Islet precursor cell (in vitro differentiated cells): Measurements from ENCODE around the gene HLA-A.
"Not testable (repeated sequence)": the region's sequence is repeated elsewhere in the genome, so short reads cannot be mapped to it uniquely, and the experiment has no call there.

Experiments used
- DNase-seq: peaks from one replicate; pipeline ENCODE4 v3.0.0-alpha.2; 2018

HLA-A gene

DNA sequence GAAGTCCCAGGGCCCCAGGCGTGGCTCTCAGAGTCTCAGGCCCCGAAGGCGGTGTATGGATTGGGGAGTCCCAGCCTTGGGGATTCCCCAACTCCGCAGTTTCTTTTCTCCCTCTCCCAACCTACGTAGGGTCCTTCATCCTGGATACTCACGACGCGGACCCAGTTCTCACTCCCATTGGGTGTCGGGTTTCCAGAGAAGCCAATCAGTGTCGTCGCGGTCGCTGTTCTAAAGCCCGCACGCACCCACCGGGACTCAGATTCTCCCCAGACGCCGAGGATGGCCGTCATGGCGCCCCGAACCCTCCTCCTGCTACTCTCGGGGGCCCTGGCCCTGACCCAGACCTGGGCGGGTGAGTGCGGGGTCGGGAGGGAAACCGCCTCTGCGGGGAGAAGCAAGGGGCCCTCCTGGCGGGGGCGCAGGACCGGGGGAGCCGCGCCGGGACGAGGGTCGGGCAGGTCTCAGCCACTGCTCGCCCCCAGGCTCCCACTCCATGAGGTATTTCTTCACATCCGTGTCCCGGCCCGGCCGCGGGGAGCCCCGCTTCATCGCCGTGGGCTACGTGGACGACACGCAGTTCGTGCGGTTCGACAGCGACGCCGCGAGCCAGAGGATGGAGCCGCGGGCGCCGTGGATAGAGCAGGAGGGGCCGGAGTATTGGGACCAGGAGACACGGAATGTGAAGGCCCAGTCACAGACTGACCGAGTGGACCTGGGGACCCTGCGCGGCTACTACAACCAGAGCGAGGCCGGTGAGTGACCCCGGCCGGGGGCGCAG lies at the start of gene HLA-A:
HLA-A (plus strand) TSS at position 258 of the 778 bp plus-strand sequence; CDS start at position 280, 22 bp downstream.
- DNase-seq = peak; percentile 89

DNA sequence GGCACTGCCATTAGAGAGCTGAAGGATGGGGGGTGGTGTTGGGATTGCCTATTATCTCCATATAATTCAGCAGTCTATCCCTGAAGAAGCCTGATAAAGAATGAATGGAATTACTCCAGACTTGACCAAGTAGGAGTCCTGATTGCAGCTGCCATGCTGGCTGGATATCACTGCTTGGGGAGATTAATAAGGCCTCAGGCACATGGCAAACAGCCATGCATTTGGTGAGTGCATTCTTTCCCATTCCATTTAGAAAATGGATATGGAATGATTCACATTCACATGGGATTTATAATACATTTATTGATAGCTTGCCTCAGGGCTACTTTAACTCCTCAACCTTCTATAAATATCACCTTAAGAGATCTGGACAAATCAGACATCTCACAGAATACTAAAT lies 49.6 kb upstream of the HLA-A start:
- DNase-seq = no peak

DNA sequence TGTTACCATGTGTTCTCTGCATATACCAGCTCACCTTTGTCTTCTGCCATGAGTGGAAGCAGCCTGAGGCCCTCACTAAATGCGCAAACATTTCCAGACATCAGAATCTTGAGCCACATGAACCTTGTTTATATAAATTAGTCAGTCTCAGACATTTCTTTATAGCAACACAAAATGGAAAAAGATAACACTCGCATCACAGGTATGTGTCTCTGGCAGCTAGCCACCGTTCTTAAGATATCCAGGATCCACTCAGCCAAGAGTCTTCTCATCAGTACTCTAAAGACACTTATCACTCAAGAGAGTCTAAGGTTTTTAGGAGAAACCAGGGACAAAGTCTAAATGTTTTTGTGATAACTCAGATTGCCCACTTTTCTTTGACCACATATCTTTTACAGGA lies 43.1 kb upstream of the HLA-A start:
- DNase-seq = no peak

DNA sequence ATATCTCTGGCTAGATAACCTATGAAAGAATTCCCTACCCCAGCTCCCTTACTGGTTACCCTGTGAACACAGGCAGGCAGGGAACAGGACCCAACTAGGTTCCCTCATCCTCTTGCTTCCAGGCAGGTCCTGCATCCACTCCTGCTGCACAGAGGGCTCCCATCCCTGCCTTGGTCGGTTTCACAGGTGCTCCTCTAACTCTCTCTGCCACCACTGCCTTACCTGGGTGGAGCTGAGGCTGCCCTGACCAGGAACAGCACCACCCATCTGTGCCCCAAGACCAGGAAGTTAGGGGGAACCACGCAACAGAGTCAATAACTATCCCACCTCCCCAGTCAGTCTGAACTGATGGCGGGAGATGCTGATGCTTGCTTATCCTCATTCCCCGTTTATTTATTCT lies 37.0 kb upstream of the HLA-A start:
- no peak for DNase-seq

DNA sequence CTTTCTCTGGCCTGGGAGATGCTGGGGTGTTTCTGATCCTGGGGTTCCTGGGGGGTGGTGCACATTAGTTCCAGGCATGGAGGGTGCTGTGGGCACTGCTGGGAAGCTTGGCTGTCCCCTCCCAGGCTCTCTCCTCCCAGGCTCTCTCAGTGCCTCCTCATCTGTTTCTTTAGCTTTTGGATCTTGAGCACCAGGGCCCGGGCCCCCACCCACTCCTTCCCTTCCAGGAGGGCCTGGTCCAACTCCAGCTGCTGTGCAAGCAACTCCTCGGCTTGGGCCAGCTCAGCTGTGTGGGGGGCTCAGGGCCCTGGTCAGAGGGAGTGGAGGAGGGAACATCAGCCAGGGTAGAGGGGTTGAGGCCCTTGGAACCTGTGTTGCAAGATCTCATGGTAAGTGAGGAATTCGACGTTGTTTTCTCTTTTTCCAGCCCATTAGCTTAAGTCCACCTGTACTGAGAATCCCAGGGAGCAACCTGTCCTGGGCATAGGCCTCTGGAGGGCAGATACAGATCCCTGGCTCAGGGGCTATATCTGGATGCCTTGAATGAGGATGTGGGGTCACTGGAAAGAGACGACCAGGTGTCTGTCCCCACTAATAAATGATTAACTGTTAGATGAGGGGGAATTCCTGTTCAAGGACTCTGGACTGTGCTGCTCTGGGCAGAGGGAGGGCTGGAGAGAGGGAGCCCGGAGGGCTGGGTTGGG lies 34.5 kb upstream of the HLA-A start:
- DNase-seq = no peak

DNA sequence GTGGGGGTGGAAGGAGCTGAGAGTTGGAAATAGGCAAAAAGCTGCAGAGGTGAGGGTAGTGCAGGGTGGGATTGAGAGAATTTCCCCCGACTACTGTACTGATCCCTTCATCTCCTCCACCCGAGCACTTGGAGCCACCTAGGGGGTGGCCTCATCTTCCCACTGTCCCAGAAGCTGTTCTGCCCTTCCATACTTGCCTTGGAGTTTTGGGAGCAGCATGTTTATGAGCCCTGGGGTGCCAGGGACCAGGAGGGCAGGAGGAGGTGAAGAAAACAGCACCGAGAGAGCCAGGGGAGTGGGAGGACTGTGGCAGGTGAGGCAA lies 34.0 kb upstream of the HLA-A start:
- peak; percentile 18 for DNase-seq

DNA sequence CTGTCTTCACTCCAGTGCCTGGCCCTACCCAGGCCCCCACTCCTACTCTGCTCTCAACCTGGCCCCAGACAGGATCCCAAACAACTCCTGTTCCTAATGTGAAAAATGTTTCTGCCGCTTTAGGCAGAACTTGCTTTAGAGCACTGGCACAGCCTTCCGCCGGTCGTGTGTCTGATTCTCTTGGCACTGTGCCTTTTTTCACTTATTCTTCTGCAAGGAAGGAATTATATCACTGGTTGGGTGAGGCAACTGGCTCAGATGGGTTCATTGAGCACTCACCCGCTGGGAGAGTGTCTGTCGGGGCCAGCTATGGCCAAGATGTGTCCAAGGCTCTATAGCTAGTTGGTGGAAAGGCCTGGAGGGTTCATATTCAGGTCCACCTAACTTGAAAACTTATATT lies 33.6 kb upstream of the HLA-A start:
- peak; percentile 25 for DNase-seq

DNA sequence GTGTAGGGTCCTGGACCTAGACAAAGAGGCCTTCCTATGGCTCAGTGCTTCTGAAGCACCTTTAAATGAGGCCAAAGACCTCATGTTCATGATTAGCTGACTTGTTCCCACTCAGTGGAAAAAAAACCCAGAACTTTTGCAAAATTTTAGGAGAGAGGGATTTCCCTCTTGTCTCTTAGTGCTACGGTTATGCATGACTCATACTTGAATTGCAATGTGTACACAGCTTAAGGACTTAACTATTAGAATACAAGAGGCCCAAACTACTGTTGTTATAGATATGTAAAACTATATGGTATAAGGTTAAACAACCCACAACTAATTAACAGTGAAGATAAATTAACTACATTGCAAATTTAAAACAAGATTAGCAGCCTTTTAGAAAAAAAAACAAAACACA lies 32.3 kb upstream of the HLA-A start:
- DNase-seq = no peak

DNA sequence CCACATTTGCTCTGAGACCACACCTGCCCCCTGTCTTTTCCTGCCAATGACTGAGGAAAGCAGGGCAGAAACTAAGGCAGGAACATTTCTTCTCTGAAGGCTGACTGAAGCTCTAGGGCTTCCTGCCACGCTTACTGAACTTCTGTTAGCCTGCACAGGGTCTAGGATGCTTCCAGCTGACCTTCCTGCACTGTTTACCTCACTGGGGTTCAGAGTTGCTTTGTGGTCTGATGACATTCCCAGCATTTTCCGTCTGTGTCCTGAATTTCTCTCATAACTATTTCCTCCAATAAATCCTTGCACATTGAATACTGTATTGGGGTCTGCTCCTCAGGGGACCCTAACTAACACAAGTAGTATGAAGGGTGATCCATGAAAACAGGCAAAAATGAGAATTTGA lies 29.5 kb upstream of the HLA-A start:
- no peak for DNase-seq

DNA sequence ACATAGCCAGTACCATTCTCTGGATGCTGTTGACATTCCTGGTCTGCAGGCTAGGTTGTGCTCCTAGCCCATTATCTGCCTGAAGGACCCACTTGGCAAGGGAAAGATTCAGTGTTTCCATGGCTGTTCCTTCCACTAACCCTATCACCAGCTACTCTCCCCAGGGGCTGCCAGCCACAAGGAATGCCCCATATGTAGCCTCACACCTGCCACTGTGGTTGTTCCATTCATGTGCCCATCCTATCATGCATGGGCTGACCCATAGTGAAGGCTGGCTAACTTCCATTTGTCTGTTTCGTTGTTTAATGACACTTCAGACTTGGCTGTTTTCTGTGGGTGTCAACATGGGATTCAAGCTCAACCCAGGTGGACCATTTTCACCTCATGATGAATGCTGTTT lies 25.6 kb upstream of the HLA-A start:
- DNase-seq = no peak

DNA sequence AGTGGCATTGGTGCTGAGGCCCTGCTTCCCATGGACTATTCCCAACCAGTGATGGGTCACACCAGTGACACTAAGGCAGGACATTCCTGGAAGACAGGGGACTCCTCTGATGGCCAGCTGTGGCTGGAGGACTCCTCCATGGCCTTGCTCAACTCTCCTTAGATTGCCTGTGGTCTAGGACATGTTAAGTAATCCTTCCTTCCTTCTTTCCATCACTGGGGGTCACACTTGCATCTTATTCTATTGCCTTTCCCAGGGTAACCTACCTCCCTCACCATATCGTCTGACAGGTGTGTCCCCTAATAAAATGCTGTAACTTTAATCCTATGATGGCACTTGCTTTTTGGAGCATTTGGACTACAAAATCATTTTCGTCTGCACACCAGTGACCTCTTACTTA lies 24.5 kb upstream of the HLA-A start:
- DNase-seq = no peak

DNA sequence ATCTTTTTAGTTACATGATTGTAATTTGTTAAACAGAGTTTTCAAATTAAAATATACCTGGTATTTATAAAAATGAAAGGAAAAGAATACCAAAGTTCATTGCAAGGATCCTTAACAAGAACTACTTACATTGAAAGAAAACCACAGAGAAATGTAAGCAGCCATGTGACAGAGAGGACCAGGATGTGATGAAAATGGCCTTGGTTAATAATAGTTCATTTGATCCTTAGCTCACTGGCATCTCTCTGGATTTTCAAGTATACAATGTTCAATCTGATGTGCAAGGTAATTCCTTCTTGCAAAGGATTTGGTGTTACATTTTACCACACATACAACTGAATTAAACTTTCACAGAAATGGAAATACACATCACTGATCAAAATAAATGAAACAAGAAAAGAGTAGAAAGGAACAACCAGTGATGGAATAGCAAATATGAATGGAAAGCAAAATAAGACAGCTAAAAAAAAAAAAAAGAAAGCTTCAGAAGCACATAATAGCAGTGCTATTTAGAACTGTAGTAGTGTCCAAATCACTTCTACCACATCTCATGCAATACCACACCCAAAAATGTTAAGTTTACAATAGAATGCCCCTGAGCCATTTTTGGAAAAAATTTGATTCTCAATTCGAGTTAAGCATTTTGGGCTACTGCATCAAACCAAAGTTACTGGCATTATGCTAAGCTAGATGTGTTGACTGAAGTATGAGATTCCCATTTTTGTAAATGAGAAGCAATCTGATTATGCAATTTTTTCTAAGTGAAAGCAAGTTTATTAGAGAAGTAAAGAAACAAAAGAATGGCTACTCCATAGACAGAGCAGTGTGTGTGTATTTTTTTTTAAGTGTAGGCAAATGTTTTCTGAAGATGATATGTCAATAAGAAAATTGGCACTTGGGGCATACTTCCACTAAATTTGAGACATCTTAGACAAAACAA lies 22.6 kb upstream of the HLA-A start:
- no peak for DNase-seq

DNA sequence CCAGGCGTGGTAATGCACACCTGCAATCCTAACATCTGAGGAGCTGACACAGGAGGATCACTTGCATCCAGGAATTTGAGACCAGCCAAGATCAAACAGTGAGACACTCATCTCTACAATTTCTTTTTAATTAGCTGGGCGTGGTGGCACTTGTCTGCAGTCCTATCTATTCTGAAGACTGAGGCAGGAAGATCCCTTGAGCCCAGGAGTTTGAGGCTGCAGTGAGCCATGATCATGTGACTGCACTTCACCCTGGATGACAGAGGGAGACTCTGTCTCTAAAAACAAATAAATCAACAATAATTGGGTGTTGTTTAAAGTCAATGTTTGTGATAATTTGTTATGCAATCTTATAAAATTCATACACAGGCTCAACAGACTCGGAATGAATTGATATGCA lies 18.0 kb upstream of the HLA-A start:
- DNase-seq = peak; percentile 16

DNA sequence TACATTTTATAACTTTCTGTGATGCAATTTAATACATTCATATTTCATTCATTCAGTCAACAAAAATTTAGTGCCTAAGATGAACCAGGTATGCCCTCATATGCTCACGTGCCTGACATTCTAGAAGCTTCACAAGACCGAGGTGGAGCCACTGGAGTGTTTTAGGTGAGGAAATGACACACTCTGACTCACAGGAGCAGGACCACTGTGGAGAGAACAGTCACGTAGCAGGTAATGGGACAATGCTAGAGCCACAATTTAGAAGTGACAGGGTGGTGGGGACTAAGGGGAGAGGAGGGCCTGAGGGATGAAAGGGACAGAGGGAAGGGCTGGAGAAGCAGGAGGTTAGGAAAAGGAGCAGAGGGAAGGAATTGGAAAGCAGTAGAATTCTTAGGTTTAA lies 17.6 kb upstream of the HLA-A start:
- DNase-seq = peak; percentile 53

DNA sequence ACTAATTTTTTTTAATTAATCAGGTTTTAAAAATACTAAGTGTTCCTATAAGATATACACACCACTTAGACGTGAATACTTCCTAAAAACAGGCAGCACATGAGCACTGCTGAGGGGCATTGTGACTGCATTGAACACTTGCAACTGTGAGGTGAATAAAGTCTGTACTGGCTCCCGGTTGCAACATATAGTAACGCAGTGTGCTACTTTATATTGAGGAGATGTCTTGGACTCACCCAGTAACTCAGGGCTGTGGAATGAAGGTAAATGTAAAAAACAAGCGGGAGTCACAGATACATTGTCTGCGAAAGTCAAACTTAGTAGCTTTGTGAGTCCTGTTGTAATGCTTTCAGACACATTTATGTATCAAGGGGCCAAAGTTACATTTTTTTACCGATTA lies 17.0 kb upstream of the HLA-A start:
- peak; percentile 5 for DNase-seq

DNA sequence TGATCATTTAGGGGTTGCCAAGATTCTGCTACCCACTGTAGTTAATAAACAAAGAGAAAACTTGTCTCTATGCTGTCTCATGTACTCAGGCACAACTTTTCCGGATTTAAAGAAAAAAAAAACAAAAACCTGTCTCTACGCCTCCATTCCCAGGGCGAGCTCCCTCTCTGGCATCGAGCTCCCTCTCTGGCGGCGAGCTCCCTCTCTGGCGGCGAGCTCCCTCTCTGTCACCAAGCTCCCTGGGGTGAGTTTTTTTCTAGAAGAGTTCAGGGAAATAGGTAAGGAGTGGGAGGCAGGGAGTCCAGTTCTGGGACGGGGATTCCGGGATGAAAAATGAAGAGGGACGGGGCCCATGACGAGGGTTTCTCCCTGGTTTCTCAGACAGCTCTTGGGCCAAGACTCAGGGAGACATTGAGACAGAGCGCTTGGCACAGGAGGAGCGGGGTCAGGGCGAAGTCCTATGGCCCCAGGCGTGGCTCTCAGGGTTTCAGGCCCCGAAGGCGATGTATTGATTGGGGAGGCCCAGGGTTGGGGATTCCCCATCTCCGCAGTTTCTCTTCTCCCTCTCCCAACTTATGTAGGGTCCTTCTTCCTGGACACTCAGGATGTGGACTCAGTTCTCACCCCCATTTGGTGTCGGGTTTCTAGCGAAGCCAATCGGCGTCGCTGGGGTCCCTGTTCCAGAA lies 16.5 kb upstream of the HLA-A start:
- DNase-seq = peak; percentile 24

DNA sequence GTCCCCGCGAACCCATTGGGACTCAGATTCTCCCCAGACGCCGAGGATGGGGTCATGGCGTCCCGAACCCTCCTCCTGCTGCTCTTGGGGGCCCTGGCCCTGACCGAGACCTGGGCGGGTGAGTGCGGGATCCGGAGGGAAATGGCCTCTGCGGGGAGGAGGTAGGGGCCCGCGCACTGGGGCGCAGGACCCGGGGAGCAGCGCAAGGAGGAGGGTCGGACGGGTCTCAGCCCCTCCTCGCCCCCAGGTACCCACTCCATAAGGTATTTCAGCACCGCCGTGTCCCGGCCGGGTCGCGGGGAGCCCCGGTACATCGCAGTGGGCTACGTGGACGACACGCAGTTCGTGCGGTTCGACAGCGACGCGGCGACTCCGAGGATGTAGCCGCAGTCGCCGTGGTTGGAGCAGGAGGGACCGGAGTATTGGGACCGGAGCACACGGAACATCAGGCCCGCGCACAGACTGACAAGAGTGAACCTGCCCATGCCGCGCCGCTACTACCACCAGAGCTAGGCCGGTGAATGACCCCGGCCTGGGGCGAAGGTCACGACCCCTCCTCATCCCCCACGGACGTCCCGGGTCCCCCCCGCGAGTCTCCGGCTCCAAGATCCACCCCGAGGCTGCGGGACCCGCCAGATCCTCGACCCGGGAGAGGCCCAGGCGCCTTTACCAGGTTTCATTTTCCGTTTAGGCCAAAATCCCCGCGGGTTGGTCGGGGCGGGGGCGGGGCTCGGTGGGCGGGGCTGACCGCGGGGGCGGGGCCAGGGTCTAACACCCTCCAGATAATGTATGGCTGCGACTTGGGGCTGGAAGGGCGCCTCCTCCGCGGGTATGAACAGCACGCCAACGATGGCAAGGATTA lies 15.7 kb upstream of the HLA-A start:
- peak; percentile 60 for DNase-seq

DNA sequence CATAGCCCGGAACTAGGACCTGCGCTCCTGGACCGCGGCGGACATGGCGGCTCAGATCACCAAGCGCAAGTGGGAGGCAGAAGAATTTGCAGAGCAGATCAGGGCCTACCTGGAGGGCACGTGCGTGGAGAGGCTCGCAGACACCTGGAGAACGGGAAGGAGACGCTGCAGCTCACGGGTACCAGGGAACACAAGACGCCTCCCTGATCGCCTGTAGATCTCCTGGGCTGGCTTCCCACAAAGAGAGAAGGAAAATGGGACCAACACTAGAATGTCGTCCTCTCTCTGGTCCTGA lies 15.1 kb upstream of the HLA-A start:
- no peak for DNase-seq

DNA sequence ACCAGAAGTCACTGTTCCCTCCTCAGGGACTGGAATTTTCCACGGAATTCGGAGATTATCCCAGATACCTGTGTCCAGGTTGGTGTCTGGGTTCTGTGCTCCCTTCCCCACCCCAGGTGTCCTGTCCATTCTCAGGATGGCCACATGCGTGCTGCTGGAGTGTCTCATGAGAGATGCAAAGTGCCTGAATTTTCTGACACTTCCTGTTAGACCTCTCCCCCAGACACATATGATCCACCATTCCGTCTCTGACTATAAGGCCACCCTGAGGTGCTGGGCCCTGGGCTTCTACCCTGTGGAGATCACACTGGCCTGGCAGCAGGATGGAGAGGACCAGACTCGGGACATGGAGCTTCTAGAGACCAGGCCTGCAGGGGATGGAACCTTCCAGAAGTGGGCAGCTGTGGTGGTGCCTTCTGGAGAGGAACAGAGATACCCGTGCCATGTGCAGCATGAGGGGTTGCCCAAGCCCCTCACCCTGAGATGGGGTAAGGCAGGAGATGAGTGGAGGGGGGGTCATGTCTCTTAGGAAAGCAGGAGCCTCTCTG lies 14.4 kb upstream of the HLA-A start:
- DNase-seq = peak; percentile 16

DNA sequence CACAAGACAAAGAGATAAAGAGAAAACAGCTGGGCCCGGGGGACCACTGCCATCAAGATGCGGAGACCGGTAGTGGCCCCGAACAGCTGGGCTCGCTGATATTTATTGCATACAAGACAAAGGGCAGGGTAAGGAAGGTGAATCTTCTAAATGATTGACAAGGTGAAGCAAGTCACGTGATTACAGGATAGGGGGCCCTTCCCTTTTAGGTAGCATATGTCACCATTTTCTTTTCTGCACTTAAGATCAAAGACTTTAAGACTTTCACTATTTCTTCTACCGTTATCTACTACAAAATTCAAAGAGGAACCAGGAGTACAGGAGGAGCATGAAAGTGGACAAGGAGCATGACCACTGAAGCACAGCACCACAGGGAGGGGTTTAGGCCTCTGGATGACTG lies 12.3 kb upstream of the HLA-A start:
- not testable (repeated sequence) for DNase-seq

DNA sequence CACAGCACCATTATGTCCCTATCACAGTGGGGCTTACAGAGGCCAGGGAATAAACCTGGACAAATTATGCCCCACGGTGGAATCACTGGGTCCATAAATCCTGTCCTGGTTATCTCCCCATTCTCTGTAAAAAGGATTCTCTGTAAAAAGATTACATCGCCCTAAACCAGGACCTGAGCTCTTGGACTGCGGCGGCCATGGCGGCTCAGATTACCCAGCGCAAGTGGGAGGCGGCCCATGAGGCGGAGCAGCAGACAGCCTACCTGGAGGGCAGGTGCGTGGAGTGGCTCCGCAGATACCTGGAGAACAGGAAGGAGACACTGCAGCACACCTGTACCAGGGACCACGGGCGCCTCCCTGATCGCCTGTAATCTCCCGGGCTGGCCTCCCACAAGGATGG lies 8.4 kb upstream of the HLA-A start:
- no peak for DNase-seq
